GM19238 (cell line): ENCODE results near the gene KANSL1.
"Not testable (repeated sequence)": the region's sequence is repeated elsewhere in the genome, so short reads cannot be mapped to it uniquely, and the experiment has no call there.

Source experiments
- DNase-seq: peaks from one replicate; pipeline ENCODE4 v3.0.0; 2011; ENCODE audit warnings: low spot score; ENCODE audit not compliant: insufficient read length

KANSL1 gene

DNA sequence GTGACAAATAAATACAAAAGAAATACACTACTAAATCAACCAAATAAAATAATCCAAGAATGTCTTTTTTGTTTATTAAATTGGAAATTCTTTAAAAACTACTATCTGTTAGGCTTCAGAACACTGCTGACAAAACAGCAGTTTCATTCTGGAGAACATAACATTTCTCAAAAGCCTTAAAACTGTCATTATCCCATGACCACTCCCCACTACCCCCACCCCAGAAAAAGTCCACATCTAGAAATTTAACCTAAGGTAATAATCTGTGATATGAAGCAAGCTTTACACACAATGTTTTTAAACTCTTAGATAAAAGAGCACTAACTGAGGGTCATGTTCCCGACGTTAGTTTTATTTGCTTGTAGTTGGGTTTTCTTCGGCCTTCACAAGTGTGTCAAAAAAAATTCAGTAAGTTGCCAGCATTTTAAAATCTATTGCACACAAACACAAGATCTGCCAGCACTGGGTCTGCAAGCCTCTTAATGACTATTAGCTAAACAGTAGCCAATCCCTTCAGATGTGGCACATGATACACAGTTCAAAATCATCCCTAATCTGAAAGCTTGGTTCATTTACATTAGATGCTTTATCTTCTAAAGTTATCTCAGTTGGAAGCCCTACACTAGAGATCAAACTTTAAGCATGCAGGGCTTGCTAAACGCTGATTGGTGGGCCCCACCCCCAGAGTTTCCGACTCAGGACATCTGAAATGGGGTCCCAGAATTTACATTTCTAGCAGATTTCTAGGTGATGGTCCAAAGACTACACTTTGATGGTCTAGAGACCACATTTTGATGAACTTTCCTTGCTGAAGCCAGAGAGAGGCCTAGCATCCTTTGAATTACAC is 75.2 kb downstream of the KANSL1 start:
- no peak for DNase-seq

DNA sequence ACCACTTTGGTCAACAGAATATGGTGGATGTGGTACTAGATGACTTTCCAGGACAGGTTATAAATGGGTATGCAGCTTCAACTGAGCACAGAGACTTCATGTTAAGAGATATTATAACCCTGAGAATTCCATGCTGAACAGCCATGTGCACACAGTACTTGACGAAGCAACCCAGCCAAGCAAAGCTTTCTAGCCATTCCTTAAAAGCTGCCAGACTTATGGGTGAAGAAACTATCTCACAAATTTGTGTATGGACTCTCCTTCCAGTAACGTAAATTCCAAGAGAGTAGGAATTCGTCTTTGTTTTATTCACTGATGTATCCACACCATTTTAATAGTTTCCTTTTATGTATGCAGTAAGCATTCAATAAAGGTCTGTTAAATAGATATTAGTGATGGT is 76.1 kb downstream of the KANSL1 start:
- no peak for DNase-seq

DNA sequence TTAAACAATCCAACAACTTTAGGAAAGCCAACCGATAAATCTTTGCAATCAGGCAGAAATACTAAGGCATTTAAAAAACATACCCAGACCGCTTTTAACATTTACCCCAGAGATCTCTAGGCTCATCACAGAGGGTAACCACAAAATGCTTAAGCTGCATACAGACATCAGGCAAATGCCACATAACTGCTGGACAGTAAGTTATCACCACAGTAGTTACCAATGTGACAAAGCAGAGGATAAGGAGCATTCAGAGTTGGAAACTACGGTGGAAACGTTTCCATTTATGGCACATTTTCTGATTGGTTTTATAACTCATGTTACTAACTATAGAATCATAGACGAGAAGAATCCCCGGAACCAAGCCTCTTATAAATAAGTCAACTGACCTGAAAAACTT is 77.5 kb downstream of the KANSL1 start:
- no peak for DNase-seq

DNA sequence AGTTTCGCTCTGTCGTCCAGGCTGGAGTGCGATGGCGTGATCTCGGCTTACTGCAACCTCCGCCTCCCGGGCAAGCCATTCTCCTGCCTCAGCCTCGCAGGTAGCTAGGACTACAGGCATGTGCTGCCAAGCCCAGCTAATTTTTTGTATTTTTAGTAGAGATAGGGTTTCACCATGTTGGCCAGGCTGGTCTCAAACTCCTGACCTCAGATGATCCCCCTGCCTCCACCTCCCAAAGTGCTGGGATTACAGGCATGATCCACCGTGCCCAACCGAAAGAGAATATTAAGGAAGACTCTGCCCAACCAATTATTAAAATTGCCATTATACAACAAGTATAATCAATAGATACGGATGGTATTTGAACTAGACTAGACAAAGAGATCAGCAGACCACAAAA is 82.0 kb downstream of the KANSL1 start:
- DNase-seq: not testable (repeated sequence)

DNA sequence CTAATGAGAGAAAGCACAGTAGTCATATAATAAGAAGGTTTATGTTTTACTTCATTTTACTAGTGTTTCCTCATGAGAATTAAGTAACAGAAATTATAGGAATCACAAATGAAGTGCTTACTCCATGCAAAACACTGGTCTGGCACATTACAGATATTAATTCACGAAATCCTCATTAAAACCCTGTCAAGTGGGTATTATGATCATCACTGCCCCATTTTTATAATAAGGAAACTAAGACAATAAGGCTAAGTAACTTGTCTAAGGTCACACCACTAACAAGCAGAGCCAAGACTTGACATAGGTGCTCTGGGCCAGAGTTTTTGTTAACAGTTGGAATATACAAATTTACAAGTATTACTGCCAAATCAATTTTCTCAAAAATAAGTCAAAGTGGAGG is 83.0 kb downstream of the KANSL1 start:
- no peak for DNase-seq

DNA sequence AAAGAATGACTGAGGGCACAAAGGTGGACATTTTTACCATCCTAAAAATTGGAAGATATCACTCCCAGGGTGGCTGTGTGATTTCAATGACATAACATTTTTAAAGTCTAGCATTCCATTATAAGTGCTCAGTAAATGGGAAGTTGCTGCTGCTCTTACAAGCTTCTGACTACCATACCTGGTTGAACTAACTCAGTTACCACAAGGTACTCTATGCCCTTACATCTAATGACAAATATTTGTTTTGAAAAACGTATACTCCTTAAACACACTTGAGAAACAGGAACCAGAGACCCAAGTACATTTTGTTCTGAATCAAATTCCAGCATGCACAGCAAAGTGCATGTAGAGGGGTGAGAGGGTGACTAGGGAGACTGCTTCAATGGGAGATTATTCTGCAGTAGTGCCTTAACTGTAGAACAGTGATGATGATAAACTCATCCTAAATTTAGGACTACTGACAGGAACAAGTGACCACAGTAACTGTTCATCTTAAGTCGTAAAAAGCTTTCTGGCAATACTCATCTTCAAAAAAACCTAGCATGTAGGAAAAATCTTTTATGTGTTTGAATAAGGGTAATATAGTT is 83.5 kb downstream of the KANSL1 start:
- no peak for DNase-seq

DNA sequence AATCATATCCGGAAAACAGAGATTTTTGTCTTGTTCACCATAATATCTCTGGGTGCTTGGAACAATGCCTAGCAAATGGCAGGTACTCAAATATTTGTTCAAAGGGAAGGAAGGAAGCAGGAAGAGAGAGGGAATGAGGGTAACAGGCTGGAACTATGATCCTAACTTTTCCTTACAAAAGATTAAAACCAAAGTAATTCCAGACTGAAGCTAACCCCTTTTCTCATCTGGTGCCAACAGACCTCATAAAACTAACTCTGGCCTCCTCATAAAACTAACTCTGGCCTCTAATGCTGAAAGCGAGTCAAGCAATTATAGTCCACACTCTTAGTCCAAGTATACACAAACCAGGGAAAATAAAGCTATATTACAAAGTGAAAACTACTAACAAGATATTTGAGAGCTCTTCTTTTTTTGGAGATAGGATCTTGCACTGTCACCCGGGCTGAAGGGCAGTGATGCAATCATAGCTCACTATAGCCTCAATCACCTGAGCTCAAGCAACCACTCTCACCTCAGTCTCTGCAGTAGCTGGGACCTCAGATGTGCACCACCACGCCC is 84.6 kb downstream of the KANSL1 start:
- no peak for DNase-seq

DNA sequence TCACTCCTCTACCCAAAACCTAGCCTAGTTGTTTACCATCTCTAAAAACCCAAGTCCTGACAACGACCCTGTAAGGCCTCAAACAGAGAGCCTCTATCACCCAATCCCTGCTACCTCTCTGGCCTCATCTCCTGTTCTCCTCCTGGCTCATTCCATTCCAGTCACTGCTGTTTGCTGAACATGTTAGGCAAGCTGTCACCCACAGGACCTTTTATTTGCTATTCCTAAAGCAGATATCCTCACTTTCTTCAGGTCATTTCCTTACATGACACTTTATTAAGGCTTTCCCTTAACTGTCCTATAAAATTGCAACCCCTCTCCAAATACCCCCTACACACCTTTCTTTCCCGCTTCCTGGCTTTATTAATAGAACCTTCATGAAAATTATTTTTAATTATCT is 85.1 kb downstream of the KANSL1 start:
- no peak for DNase-seq

DNA sequence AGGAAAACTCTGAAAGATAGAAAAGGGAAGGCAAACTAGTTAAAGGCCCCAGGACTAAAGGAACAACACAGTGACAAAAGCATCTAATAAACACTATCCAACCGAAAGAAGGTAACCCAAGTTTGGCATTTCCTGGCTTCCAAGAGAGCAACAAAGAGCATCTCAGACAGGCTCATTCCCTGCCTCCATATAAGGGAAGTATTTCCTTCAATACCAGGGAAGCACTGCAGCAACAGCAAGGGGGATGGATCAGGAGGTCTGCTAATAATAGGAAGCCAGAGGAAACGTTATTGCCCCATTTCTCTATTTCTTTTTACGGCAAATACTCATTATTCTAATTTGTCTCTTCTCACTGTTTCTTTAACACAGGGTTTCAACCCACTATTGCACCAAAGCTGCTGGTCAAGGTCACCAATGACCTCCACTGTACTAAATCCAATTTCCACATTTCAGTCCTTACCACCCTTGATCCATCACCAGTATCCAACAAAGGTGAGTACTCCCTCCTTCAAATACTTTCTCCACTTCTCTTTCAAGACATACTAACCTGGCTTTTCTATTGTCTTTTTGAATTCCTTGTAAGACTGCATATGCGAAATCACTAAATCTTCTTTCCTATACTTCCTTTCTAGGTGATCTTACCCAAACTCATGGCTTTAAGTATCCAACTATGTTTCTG is 86.1 kb downstream of the KANSL1 start:
- DNase-seq: no peak

DNA sequence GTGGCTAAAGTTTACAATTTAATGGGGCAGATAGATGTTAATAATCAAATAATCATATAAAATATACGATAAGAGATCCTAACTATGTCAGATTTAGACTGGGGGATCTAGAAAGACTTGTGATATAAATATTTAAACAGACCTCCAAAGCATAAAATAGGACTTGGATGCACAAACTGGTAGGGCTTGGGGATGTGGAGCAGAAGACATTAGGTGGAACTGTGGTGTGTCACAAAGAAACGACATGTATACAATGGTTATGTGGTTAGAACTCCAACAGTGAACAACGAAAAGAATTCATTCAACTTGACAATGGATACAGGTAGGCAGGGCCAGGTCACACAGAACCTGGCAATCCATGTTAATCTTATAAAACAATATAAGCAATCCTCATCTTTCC is 90.4 kb downstream of the KANSL1 start:
- DNase-seq: not testable (repeated sequence)

DNA sequence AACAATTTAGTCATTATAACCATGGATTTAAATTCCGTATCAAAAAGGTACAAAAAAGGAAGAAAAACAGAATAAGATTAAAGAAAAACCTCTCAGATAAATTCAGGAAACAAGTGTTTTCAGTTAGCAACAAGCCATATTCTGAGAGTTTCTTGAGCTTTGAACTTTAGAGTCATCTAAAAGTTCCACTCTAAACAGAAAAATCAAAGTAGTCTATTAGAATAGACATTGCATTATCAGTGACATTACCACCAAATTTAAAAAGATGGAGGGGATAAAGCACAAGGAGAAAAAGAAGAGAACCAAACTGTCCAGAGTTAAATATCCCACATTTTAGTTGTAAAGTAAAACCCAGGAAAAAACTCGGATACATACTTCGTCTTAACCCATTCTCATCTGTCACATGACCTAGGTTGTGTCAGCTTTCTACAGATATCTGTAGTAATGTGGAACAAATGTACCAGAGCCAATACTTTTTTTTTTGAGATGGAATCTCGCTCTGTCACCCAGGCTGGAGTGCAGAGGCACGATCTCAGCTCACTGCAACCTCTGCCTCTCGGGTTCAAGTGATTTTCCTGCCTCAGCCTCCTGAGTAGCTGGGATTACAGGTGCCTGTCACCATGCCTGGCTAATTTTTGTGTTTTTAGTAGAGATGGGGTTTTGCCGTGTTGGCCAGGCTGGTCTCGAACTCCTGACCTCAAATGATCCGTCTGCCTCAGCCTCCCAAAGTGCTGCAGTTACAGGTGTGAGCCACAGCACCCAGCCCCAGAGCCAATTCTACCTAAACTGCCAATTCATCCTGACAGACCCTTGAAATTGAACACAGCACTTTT is 91.2 kb downstream of the KANSL1 start:
- DNase-seq: not testable (repeated sequence)

DNA sequence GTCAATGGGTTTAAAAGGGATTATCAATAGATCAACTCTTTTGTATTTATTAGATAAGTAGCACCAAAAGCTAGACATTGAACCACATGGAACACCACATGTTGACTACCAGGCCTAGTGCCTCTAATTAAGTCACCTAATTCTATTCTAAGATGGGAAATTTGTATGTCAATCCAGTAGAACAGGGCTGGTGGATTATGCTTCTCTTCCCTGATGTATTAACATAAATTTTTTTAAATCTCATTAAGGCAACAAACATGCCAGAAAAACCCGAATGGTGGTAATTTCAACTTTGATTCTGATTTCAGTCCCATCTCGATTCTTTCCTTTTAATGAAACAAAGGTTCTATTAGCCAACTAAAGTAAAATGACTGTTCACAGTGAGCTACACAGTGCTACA is 92.6 kb downstream of the KANSL1 start:
- DNase-seq: no peak

DNA sequence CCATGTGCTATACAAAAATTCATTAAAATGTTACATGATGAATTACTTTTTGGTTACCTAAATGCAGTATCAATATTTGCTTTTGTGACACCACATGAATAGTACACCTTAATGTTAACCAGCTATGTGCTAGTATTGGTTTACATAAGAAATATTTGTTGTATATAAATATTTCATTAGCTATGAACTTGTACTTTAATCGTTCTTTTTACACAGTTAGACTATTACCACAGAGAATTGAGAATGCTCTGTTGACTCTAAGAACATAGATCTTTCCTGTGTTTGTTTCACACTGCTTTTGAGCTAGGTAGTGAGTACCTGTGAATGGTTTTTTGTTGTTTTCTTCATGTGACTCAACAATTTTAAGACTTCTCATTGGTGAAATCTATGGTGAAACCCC is 93.4 kb downstream of the KANSL1 start:
- no peak for DNase-seq

DNA sequence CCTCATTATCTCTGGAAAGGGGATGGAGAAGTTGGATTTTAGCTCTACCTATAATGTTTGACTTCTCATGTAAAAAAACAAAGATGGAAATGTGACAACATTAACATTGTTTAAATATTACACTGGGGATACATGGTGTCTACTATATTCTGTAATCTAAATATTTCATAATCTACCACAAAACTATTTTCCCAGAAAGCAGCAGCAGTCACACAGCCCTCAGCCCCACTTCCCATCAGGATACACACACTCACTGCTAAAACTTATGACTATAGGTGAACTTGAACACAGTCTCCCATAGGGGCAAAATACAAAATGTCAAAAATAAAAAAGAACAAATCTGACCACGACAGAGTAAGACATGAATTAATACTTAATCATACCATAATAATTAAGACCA is 95.7 kb downstream of the KANSL1 start:
- DNase-seq: no peak

DNA sequence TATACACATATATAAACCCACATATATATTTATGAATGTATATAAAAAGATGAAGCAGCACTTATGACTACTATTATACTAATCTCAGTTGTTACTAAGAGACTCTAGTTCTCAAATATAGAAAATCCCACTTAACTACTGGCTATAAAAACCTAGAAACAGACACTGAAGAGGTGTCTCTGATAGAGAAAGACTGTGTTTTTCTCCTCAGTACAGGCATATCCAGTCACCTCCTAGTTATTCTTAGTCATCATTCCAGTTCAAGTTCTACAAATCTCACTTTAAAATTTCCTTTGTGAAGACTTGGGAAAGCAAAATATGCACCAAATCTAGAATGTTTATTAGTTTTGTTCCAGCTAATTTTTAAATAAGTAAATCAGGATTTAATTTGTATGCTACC is 100.2 kb downstream of the KANSL1 start:
- DNase-seq: no peak

DNA sequence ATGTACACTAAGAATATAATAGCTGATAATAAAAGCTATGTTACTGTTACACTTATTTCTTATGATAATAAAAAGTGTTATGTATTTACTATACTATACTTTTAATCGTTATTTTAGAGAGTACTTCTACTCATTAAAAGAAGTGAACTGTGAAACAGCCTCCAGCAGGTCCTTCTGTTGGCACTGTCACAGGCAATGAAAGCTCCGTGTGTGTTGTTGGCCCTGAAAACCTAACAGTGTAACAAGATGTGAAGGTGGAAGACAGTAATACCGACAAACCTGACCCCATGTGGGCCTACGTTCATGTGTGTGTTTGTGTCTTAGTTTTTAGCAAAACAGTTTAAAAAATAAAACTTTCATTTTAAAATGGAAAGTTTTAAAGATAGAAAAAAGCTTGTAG is 102.4 kb downstream of the KANSL1 start:
- DNase-seq: no peak

DNA sequence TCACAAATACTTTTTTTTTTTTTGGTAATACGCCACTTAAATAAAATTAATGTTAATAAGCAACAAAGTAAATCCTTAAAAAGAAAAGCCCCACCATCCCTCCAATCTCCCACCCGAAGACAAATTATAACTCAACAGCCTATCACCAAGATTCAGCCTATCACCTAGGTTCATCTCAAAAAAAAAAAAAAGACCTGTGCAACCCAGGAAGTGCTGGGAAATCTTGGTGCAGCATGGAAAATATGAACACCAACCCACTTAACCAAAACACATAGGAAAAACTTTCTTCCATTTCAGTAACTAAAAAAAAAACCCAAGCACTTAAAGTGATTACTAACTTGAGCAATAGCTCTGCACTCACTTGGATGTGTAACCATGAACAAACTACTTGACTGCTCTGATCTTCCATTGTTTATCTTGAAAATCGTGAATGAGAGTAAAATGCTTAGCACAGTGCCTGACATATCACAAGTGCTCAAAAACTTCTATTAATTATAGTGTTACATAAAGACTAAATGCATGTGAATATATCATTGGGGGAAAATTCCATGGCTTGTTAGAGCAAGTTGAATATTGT is 103.8 kb downstream of the KANSL1 start:
- DNase-seq: no peak

DNA sequence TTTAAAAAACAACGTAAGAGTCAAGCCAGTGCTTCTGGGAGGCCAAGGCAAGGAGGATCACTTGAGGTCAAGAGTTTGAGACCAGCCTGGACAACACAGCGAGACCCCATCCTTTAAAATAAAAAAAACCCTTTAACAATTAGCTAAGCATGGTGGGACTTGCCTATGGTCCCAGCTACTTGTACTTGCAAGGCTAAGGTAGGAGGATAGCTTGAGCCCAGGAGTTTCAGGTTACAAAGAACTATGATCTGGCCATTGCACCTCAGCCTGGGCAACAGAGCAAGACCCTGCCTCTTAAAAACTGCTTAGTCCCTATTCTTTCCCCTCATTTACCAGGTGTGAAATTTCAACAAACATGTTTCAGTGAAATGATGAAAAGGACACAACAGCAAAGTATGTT is 104.6 kb downstream of the KANSL1 start:
- DNase-seq: no peak

DNA sequence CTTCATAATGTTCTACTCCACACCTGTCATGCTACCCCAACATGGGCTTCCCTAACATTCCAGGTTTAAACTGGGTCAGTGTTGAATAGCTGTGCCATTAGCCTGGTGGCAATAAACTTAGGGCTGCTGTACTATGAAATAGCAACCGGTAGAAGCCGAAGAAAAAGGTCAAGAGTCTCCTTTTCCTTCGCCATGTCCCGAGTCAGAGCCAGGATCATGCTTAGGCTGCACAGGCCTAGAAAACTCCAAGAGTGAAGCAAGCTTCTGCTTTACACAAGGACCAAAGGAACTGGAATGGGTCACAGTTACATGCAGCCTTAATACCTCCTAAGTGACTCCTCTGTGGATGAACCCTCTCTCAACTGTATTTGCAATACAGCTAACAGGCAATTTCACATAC is 105.4 kb downstream of the KANSL1 start:
- DNase-seq: not testable (repeated sequence)

DNA sequence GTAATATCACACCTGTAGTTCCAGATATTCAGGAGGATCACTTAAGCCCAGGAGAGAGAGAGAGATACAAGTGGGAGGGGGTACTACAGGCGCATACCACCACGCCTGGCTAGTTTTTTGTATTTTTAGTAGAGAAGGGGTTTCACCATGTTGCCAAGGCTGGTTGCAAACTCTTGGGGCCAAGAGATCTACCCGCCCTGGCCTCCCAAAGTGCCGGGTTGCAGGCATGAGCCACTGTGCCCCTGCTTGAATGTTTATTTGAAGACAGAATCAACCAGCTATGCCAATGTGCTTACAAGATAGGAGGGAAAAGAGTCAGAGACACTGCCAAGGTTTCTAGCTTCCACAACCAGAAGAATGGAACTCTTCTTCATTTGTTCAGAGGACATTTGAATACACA is 106.4 kb downstream of the KANSL1 start:
- DNase-seq: no peak

DNA sequence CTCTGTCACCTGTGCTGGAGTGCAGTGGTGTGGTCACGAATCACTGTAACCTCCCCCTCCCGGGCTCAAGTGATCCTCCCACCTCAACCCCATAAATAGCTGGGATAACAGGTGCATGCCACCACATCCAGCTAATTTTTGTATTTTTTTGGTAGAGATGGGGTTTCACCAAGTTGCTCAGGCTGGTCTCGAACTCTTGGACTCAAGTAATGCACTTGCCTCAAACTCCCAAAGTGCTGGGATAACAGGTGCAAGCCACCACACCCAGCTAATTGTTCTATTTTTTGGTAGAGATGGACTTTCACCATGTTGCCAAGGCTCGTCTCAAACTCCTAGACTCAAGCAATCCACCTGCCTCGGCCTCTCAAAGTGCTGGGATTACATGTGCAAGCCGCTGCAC is 107.7 kb downstream of the KANSL1 start:
- DNase-seq: no peak
